AG04450 (cell line): ENCODE measurements around the gene CERS6. TPM values are rescaled to one million over a fixed set of nuclear protein-coding genes. Genes with fewer than 3 reads are reported as not detected.

Experiments
- CTCF ChIA-PET: fragments of 300-600, 350-600 bp; formaldehyde crosslinking; extraction: SDS; loops from one replicate; lab custom pipeline; 2022; ENCODE audit warnings: antibody characterized with exemption, inconsistent platforms; lab: Charles Lee
- POLR2A ChIA-PET: fragments of 350-600 bp; formaldehyde crosslinking; extraction: SDS; loops from one replicate; lab custom pipeline; 2021; ENCODE audit warnings: antibody characterized with exemption, inconsistent platforms; lab: Yijun Ruan, JAX
- DNase-seq: peaks from one replicate; pipeline ENCODE4 v3.0.0-alpha.2; 2011; ENCODE audit warnings: low read depth, low spot score
- H3K27ac ChIP-seq: one replicate; pipeline ENCODE4 v1.5.1; 2012; ENCODE audit warnings: low read depth, low read length, control low read depth
- H3K27me3 ChIP-seq: one replicate; pipeline ENCODE4 v1.6.0; 2012; ENCODE audit warnings: low read length; ENCODE audit not compliant: control insufficient read depth, insufficient read depth
- H3K4me3 ChIP-seq: 2 replicates; pipeline ENCODE4 v1.5.1; 2011; ENCODE audit warnings: mild to moderate bottlenecking, low read depth, low read length, control low read depth
- H3K9me3 ChIP-seq: 2 replicates; pipeline ENCODE4 v1.5.1; 2012; ENCODE audit warnings: low read length; ENCODE audit not compliant: control insufficient read depth, insufficient read depth
- polyA plus RNA-seq: library from polyadenylated mRNA; depleted of rRNA; stranded (reverse); fragments of >200 nt; gene quantifications from 2 replicates; pipeline ENCODE4 v1.2.3, GENCODE V29; 2011
- TF ChIP-seq, protein P1 (sequence below): IDR thresholded peaks from 2 replicates; pipeline ENCODE4 v1.5.1; 2011; ENCODE audit warnings: low read depth, low read length, control low read depth, inconsistent platforms

CERS6 gene
- polyA plus RNA-seq, 1 experiment: 6.2 TPM

DNA sequence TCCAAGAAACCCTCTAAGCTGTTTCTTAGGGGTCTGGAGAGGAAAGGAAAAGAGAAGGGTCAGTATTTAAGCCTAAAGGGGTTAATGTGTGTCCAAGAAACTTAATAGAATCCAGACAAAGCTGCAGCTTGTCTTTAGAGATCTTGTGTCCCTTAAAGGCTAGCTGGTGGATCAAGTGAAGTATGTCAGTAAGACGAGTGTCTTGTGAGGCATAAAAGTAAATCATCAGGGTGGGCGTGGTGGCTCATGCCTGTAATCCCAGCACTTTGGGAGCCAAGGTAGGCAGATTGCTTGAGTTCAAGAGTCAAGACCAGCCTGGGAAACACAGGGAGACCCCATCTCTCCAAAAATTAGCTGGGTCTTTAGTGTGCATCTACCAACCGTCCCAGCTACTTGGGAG lies 47.8 kb downstream of the CERS6 start:
- CTCF ChIA-PET: no interaction called here
- POLR2A ChIA-PET: no interaction called here
- no peak for DNase-seq
- H3K27ac ChIP-seq: no peak overlapping the region
- H3K4me3 ChIP-seq: no peak overlapping the region
- H3K9me3 ChIP-seq: no peaks in the 10 kb centered on the region
- no peaks in the 10 kb centered on the region for H3K27me3 ChIP-seq
- TF ChIP-seq, protein P1, sequence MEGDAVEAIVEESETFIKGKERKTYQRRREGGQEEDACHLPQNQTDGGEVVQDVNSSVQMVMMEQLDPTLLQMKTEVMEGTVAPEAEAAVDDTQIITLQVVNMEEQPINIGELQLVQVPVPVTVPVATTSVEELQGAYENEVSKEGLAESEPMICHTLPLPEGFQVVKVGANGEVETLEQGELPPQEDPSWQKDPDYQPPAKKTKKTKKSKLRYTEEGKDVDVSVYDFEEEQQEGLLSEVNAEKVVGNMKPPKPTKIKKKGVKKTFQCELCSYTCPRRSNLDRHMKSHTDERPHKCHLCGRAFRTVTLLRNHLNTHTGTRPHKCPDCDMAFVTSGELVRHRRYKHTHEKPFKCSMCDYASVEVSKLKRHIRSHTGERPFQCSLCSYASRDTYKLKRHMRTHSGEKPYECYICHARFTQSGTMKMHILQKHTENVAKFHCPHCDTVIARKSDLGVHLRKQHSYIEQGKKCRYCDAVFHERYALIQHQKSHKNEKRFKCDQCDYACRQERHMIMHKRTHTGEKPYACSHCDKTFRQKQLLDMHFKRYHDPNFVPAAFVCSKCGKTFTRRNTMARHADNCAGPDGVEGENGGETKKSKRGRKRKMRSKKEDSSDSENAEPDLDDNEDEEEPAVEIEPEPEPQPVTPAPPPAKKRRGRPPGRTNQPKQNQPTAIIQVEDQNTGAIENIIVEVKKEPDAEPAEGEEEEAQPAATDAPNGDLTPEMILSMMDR: no peak

DNA sequence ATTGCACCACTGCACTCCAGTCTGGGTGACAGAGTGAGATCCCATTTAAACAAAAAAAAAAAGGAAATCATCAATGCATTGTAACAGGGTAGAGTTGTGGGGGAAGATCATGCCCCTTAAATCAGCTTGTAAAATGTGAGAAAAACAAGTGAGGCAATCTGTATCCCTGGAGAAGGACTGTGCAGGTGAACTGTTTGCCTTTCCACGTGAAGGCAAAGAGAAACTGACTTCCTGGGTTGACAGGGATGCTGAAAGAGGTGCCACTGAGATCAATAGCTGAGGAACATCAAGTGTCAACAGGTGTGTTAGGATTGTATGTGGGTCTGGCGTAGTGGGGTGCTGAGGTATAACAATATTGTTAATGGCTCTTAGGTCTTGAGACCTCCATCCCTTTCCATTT lies 48.3 kb downstream of the CERS6 start:
- POLR2A ChIA-PET: no interaction called here
- DNase-seq: no peak
- H3K27ac ChIP-seq: no peak overlapping the region
- TF ChIP-seq, protein P1: no peak
- CTCF ChIA-PET: no interaction called here
- H3K27me3 ChIP-seq: no peaks in the 10 kb centered on the region
- H3K4me3 ChIP-seq: no peak overlapping the region
- no peaks in the 10 kb centered on the region for H3K9me3 ChIP-seq

DNA sequence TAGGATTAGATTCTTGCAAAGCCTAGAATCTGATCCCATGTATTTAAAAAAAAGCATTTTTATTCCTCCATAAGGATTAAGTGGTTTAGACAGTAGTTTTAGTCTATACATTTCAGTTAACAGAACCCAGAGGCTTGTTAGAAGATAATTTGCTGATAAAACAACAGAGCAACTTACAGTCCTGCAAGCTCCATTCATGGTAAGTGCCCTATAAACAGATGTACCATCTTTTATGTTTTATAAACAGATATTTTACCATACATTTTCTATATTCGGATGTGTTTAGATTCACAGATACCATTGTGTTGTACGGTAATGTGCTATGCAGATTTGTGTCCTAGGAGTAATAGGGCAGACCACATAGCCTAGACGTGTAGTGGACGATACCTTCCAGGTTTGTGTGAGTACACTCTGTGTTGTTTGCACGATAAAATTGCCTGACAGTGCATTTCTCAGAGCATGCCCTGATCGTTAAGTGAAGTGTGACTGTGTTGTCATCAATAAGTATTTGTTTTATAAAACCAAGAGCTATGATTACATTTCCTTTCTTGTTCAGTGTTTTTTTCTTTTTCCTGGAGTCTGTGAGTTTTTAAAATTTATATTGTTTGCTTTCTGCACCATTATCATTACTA lies 54.2 kb downstream of the CERS6 start:
- no peak for DNase-seq
- POLR2A ChIA-PET: no interaction called here
- H3K9me3 ChIP-seq: no peaks in the 10 kb centered on the region
- H3K27ac ChIP-seq: no peak overlapping the region
- H3K27me3 ChIP-seq: no peaks in the 10 kb centered on the region
- CTCF ChIA-PET: no interaction called here
- H3K4me3 ChIP-seq: no peak overlapping the region
- TF ChIP-seq, protein P1: no peak

DNA sequence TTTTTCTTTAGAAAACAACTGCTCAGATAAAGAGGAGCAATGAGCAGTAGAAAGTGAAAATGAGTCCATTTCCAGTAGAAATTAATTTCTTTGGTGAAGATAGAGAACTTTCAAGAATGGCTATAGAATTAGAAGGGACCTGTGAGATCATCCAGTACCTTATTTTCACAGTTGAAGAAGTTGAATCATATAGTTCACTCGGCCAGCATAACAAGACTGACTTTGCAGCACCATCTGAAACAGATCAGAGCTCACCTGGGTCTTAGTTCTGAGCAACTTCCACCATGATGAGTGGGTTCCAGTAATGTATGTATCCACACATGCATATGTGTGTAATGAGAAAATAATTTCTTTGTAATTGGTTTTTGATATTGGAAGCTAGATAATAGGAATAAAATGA lies 58.6 kb downstream of the CERS6 start:
- ChIA-PET POLR2A (no interaction called here), CTCF (no interaction called here)
- DNase-seq: no peak
- H3K27ac ChIP-seq: no peak overlapping the region
- H3K27me3 ChIP-seq: no peaks in the 10 kb centered on the region
- H3K4me3 ChIP-seq: no peak overlapping the region
- TF ChIP-seq, protein P1: no peak
- H3K9me3 ChIP-seq: no peaks in the 10 kb centered on the region

DNA sequence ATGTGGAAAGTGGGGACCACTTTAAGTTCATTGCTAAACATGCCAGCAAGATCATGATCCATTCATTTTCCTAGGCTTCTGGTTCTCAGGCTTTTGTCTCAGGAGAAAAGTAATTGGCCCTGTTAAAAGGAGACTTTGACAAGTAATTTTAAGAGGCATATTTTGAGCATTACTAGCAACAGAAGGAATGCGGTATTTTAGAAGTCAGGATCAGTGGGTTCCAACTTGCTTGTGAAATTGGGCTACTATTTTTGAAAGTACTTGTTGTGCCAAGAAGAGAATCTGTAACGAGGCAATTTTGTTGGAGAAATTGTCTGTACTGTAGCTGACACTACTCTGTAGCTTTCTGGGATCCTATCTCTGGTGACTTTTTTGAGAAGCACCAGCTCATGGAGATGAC lies 59.4 kb downstream of the CERS6 start:
- Histone ChIP-seq H3K27ac (no peak overlapping the region), H3K27me3 (no peaks in the 10 kb centered on the region), H3K9me3 (no peaks in the 10 kb centered on the region), H3K4me3 (no peak overlapping the region)
- ChIA-PET CTCF (no interaction called here), POLR2A (no interaction called here)
- TF ChIP-seq, protein P1: no peak
- peak; percentile 47 for DNase-seq
